A204.1 (cell line): ENCODE measurements around the gene IL1RAP.
"Not testable (repeated sequence)": the region's sequence is repeated elsewhere in the genome, so short reads cannot be mapped to it uniquely, and the experiment has no call there.

Experiments
- FAIRE-seq: peaks from 2 replicates; lab custom pipeline; 2012; peaks lifted over from hg19 to GRCh38; lab: Jason Lieb, UNC

Gene IL1RAP

DNA sequence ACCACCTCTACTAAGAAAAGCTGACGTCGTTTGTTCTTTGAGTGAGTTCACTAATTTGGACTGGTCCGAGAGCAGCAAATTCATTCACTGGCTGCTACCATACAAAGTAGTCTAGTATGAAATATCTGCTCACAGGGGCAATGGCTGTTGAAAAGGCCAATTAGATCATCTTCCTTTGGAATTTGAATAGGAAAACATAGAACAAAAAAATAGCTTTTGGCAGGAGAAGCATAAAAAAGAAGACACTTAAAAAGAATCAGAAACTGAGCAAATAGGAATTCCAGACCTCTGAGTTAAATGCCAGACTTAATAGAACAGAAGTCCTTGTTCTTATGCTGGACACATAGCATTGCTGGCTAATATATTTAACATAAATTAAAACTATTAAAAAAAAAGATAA, 159.3 kb downstream of the IL1RAP start:
- FAIRE-seq, result no peak

DNA sequence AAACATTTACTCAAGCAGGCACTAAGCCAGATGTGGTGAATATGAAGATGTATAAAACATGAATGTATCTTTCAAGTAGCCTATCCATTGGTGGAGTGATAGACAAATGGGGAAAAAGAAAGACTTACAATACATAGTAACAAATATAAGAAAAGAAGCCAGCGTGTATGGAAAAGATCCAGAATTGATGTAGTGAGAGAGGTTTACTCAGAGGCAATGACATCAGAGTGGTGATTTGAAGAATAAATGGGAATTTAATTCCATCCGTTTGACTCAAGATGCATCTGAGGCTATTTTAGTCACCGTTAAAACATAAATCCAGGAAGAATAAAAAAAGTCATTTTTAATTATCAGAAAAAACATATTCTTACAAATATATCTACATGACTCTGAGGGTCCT, 162.6 kb downstream of the IL1RAP start:
- no peak for FAIRE-seq

DNA sequence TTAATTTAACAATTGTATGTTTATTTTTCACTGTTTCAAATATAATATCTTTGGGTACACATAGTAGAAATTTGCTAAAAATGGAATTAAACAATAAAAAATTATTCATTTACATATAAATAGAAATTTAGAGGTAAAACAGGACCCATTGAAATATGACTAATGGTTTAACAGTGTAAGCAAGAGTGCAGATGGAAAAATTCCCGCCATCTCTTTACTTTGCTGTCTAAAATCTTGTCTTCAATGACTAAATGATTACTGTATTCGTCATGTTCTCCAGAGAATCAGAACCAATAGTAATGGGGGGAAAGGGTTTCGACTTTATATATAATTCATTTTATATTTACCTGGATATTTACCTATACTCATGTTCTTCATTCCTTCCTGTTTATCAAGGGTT, 163.1 kb downstream of the IL1RAP start:
- FAIRE-seq, result no peak

DNA sequence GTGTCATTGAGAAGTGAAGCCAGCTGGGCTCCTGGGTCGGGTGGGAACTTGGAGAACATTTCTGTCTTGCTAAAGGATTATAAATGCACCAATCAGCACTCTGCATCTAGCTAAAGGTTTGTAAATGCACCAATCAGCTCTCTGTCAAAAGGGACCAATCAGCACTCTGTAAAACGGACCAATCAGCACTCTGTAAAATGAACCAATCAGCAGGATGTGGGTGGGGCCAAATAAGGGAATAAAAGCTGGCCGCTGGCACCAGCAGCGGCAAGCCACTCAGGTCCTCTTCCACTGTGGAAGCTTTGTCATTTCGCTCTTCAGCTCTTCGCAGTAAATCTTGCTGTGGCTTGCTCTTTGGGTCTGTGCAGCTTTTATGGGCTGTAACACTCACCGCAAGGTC, 164.0 kb downstream of the IL1RAP start:
- FAIRE-seq, result not testable (repeated sequence)

DNA sequence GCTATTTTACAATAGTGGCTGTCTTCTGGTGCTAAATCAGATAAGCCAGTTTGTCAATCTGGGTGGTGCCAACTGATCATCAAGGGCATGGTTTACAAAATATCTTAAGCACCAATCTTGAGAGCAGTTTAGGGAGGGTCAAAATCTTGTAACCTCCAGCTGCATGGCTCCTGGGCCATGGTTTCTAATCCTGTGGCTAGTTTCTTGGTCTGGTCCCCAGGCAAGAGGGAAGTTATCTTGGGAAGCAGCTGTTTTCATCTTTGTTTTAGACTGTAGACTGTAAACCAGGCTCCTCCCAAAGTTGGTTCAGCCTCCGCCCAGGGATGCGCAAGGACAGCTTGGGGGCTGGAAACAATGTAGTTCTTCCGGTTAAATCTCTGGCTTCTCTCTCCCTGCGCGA, 166.8 kb downstream of the IL1RAP start:
- no peak for FAIRE-seq

DNA sequence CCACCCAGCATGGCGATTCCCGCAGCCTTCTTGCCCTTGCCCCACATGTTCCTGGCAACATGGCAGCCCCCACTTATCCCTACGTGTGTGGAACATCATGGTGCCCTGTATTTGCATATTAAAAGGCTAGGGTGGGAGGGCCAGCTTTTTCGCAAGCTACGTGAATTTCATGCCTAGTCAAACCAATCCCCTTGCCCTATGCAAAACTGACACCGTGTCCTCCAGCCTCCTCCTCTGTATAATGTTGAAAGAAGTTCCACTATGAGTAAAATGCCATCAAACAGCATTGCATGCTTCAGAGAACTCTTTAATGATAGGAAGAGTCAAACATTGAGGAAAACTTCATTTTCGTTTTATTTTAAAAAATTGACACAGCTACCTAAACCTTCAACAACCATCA, 170.9 kb downstream of the IL1RAP start:
- no peak for FAIRE-seq

DNA sequence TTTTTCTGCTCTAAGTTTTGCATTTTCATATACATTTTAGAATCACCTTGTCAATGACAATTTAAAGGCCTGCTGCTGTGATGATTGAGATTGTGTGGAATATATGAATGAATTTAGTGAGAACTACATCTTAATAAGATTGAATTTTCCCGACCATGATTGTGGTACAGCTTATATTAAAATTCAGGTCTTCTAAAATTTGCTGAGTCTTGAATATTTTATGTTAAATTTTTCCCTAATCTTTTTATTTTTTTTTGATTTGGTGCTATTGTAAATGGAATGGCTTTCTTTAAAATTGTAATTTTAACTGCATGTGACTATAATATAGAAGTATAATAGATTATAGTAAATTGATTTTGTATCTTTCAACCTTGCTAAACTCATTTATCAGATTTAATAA, 172.1 kb downstream of the IL1RAP start:
- FAIRE-seq, result no peak

DNA sequence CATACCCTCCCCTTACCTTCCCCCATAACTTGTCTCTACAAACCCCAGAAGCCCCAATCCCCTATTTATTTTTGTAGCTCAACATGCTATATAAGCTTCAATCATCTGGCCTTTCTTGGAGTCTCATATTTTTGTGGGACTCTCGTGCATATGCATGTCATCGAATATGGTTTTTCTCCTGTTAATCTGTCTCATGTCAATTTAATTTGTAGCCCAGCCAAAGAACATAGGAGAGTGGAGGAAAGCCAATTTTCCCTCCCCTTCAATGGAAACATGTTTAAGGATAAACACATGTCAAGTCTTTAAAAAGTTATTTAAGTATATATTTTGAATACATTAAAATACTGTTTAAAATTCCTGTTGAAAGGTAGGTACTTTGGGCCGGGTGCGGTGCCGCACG, 176.4 kb downstream of the IL1RAP start:
- FAIRE-seq, result no peak

DNA sequence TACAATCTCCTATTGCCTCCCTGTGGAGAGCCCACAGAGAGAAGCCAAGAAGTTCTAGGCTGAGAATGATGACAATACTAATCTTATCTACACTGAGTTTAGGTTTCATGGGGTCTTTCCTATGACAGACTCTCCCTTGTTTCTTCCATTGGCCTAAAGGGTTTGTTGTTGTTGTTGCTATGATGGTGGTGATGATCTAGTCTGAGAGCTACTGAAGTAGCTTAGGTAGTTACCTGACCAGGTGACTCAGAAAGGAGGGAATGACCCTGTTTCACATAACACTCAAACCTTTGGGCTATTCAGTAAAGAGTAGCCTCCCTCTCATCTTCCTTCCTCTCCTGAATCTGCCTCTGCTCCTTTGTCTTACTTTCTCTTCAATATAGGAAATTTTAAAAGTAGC, 178.4 kb downstream of the IL1RAP start:
- FAIRE-seq, result no peak

DNA sequence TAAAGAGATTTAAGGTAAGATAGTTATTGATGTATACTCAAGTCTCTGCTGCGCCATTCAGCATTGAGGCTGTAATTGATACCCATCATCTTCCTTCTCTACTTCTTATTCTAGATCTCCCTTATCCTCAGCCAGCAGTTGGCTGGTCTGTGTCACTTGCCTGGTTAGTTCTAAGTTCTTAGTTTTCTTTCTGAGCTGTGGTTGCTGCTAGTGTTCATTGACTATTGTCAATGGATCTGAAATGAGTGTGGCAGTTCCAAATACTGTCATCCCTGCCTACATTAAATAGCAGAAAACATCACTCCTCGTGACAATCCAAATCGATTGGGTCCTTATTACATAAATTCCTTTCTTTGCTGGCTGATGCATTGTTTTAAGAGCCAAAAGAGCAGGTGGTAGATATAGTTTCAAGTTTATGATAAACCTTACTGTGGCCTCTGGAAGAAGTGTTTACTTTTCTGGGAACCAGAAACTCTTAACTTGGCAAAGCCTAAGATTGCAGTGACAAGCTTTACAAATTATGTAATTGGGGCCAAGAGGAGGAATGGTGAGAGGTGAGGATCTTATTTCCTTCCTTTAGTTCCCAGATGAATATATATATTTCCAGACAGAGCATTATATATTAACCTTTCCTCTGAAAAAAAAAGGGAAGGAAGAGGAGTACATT, 180.6 kb downstream of the IL1RAP start:
- no peak for FAIRE-seq

DNA sequence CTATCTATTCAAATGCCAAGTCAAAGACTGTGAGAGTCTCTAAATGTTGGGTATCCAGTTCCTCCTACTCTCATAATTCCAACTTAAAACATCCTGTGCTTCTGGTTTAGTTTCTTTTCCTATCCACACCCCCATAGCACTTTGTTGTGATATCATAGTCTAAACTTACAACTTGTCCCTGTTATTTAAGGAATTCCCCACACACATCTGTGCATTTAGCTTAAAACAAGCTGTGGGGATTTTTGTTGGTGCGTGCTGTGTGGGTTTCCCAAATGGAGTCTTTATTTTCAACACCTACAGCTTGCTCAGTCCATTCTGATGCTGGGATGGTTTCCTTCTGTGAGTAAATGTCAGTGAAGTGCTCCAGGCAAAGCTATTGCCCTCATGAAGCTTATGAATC, 181.3 kb downstream of the IL1RAP start:
- FAIRE-seq, result no peak

DNA sequence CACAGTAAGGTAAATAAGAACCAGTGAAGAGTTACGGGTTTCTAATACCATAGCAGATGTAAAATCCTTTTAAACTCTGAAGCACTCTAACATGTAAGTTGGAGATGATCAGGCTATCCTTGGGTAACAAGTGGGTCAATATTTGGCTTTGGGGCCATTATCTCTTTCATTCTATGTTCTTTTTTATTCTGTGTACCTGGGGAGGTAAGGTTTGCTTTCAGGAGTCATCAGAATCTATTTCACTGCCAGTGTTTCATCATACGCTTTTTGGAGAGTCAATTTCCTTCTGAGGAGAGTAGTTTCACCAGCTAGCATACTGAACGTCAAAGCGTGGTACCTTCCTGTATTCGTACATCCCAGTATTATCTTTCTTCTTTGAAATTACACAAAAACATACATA, 182.1 kb downstream of the IL1RAP start:
- no peak for FAIRE-seq

DNA sequence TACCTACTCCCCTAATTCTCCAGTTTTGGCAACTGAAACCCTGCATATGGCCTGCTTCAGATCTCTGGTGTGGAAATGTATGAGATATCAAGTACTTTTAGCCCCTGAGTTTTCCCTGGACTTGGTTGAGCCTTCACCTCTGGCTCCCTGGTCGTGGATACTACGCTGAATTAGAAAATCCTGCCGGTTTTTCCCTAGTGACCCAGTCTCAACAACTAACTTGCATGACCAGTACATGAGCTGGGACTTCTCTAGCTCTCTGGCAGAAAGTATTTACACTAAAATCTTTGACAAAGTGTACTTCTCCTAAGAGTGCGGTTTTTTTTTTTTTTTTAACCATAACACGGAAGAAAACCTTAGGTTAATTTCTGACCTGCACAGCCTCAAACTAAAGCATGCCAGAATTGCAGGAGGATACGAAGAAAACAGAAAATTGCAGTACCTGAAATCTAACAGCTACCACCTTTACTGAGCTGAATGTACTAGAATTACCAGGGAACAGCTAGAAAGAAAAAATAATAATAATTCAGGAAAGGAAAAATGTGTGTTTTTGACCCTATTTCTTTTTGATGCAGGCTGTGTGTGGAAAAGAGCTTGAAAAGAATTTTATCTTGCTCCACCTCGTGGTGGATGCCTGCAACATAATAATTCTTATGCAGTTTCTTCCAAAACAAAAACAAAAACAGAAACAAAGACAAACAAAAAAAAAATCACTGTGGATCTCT, 183.1 kb downstream of the IL1RAP start:
- peak; percentile 70 for FAIRE-seq

DNA sequence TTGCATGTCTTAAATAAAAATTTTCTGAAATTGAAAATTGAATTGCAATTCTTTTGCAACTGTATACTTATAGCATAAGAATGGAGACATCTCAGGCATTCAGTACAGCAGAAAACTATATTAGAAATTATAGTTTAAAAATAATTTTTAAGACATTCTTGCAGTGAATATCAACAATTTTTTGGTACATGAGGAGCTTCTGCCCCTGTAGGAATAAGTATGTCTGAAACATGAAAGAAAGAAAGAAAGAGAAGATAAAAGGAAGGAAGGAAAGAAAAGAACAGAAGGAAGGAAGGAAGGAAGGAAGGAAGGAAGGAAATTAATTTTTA, 183.6 kb downstream of the IL1RAP start:
- FAIRE-seq, result no peak

DNA sequence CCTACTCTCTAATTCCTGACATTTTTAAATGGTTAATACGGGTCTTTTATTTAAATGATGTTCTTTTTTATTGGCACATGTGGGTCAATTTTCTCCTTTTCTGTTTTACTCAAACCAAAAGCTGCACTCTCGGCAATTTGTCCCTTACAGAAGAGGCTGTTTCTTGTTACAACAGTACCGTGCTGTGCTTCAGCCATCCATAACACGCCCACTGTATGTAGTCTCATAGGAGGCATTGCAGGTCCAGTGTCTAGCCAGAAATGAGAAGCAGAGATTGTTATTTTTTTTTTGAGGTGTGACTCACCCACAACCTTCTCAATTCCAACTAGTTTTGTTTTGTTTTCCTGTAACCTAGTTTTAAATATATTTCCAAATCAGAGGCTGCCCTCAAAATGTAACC, 184.0 kb downstream of the IL1RAP start:
- no peak for FAIRE-seq

DNA sequence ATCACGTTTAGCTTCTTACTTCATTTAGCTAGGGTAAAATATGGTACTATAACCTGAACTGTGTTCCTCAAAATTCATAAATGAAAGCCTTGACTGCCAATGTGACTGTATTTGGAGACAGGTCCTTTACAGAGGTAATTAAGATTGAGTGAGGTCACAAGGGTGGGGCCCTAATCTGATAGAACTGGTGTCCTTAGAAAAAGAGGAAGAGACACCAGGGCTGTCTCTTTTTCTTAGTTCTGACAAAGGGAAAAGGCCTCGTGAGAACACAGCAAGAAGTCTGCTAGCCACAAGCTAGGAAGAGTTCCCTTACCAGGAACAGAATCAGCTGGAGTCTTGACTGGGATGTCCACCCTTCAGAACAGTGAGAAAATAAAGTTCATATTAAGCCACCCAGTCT, 185.9 kb downstream of the IL1RAP start:
- FAIRE-seq, result no peak

DNA sequence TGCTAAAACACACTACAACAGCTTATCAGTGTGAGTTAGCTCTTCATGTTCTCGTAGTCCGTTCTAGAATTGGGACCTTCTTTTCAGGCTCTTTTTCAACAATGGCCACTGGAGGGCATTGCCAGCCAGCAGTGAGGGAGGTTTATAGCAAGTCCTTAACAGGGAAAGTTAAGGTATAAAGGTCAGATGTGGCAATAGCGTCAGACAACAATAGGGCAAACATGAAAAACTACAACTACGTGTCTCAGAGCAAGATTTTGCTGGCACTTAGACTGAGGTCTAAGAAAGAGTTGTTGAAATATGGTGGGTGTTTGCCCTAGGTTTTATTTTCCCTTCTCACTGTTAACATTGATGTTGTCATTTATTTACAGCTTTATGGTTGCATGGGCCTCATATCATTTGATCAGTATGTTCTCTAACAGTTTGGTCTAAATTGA, 187.2 kb downstream of the IL1RAP start:
- no peak for FAIRE-seq

DNA sequence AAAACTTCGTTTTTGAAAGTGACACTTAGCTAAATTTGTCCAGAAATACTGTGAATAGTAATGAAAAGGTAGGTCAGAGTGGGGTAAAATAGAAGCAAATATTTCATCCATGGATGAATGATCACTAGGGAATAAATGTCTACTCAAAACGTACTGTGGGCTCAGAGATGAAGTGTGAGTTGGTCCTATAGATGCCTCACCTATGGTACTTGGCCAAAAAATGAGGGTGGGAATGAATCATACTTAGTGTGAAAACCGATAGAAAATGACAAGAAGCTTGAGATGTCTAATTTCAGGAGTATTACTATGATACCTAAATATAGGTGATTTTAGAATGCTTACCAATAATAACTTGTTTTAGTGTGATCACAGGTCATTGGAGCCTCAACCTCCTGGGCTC, 192.7 kb downstream of the IL1RAP start:
- no peak for FAIRE-seq
